Bronchial epithelial cell (primary cell): Measurements from ENCODE around the gene GCH1. TPM values are rescaled to one million over a fixed set of nuclear protein-coding genes. Genes with fewer than 3 reads are reported as not detected.
A peak's percentile ranks its signal among the peaks of the same experiment; 100 is the strongest.

Experiments used
- DNase-seq: peaks from one replicate; pipeline ENCODE4 v3.0.0-alpha.2; 2010; ENCODE audit warnings: low read depth
- FAIRE-seq: peaks from 2 replicates; lab custom pipeline; 2011; peaks lifted over from hg19 to GRCh38; lab: Jason Lieb, UNC
- H3K27me3 ChIP-seq: 2 replicates; pipeline ENCODE4 v1.5.1; 2011; ENCODE audit warnings: low read length; ENCODE audit not compliant: control insufficient read depth, insufficient read depth
- H3K36me3 ChIP-seq: 2 replicates; pipeline ENCODE4 v1.5.1; 2011; ENCODE audit warnings: low read length; ENCODE audit not compliant: control insufficient read depth, insufficient read depth
- H3K4me3 ChIP-seq: 2 replicates; pipeline ENCODE4 v1.5.1; 2011; ENCODE audit warnings: mild to moderate bottlenecking, low read depth, low read length, control low read depth
- CTCF ChIP-seq: IDR thresholded peaks from 2 replicates; pipeline ENCODE4 v1.5.1; 2011; ENCODE audit warnings: mild to moderate bottlenecking, moderate library complexity, low read length, control low read depth, inconsistent platforms; ENCODE audit not compliant: insufficient read depth, severe bottlenecking
- total RNA-seq: library from RNA; depleted of rRNA; stranded (reverse); fragments of >200 nt; gene quantifications from 2 replicates; pipeline ENCODE4 v1.2.1, GENCODE V29; 2014

Gene GCH1
- total RNA-seq, 1 donor from 2014 or later: 9.0 TPM

GRCh38 chr14:54808326-54809161 is 94.1 kb downstream of the GCH1 start:
- FAIRE-seq: no peak
- H3K36me3 ChIP-seq: no peaks in the 10 kb centered on the region
- H3K27me3 ChIP-seq: no peaks in the 10 kb centered on the region
- no peak for TF ChIP-seq CTCF
- H3K4me3 ChIP-seq: no peak overlapping the region
- no peak for DNase-seq

DNA sequence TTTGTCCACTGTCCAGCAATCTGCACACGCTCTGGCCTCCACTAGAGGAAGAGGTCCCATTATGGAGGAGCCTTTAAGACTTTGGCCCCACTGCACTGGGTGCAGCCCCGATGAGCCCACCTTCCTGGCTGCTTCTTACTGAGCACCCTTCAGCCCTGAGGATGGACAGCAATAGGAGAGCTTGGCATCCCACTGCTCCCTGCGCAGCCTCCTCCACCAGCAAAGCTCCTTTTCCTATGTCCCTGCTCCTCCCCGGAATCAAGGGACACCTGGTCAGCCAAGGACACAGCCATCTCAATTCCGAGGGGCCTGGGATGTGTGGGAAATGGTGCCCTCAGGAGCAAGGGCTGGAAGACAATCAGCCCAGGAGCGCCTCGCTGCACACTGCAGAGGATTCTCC is 94.7 kb downstream of the GCH1 start:
- TF ChIP-seq CTCF: no peak
- no peak for DNase-seq
- no peak for FAIRE-seq
- Histone ChIP-seq H3K27me3 (no peaks in the 10 kb centered on the region), H3K4me3 (no peak overlapping the region), H3K36me3 (no peaks in the 10 kb centered on the region)

DNA sequence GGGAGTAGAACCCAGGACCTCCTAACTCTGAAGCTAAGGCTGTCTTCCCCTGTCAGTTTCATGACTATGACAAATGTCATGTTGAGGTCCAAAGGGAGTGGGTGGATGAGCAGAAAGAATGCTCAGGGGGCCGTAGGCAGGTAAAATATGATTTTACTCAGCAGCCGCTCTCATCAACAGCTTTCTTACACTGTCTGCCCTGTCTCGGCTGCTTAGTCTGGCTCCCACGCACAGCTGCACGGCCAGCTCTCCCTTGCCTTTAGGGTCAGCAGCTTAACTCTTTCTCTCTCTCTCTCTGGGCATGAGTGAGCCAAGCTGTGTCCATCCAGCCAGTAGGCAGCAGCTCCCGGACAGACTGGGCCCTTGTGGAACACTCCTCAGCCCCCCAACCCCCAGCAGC is 95.2 kb downstream of the GCH1 start:
- no peak for FAIRE-seq
- no peak overlapping the region for H3K4me3 ChIP-seq

DNA sequence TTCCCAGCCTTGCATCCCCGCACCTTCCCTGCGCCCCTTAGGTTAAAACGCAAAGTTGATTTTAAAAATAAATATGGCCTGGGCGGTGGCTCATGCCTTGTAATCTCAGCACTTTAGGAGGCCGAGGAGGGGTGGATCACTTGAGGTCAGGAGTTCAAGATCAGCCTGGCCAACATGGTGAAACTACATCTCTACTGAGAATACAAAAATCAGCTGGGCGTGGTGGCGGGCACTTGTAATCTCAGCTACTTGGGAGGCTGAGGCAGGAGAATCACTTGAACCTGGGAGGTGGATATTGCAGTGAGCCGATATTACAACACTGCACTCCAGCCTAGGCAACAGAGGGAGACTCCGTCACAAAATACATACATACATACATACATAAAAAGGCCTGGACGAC is 96.0 kb downstream of the GCH1 start:
- DNase-seq (no peak), FAIRE-seq (no peak)
- Histone ChIP-seq H3K4me3 (no peak overlapping the region), H3K36me3 (no peaks in the 10 kb centered on the region), H3K27me3 (no peaks in the 10 kb centered on the region)
- TF ChIP-seq CTCF: no peak

More for the DNA sequence above, 95.2 kb downstream of the GCH1 start:
- Histone ChIP-seq H3K27me3 (no peaks in the 10 kb centered on the region), H3K36me3 (no peaks in the 10 kb centered on the region)
- no peak for DNase-seq
- TF ChIP-seq CTCF: no peak

- peak; percentile 64 for DNase-seq
- peak; percentile 95 for TF ChIP-seq CTCF
- Histone ChIP-seq H3K36me3 (no peaks in the 10 kb centered on the region), H3K27me3 (no peaks in the 10 kb centered on the region), H3K4me3 (no peak overlapping the region)
- peak; percentile 75 for FAIRE-seq
Observed at GRCh38 chr14:54805445-54806322, 96.9 kb downstream of the GCH1 start.
